ENCODE measurements around the gene FAM120AOS. TPM values are rescaled to one million over a fixed set of nuclear protein-coding genes. Genes with fewer than 3 reads are reported as not detected.

FAM120AOS gene
- total RNA-seq, 1 experiment from 2014 or later, result 31.2 TPM

DNA sequence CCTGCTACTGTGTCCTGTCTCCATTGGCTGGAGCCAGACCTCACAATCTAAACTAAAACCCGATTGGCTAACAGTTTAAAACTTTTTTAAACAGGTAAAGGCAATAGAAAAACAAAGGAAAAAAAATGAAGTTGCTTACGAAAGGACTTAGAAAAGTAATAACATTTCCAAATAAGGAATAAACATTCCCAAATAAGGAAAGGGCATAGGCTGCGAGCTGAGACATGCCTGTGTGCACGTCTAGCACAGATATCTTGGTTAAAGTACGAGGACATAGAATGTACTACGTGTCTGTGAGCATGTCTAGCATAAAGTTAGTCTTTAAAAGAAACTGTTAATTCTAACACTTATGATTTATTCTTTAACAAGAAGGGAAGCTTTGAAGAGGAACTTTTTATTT, 17.2 kb downstream of the FAM120AOS start:
- no peak for DNase-seq (ENCODE audit: low read depth, low spot score)
- Histone ChIP-seq H3K4me3 (replicated peaks in 1 of 2; ENCODE audit: low read depth in 1 of 2, low read length in 2 of 2) (no peak overlapping the region), H2AFZ (ENCODE audit: low read depth, low read length, poor library complexity, severe bottlenecking) (no peak overlapping the region), H3K27ac (ENCODE audit: low read depth, low read length) (no peak overlapping the region), H3K9me3 (ENCODE audit: control insufficient read depth in 1 of 2, insufficient read depth in 1 of 2, low read depth in 1 of 2, low read length in 2 of 2) (no peaks in the 10 kb centered on the region), H3K36me3 (ENCODE audit: control insufficient read depth in 1 of 2, insufficient read depth in 2 of 2, low read length in 2 of 2) (no peaks in the 10 kb centered on the region), H3K27me3 (ENCODE audit: insufficient read depth, low read length) (no peaks in the 10 kb centered on the region), H3K4me1 (ENCODE audit: control insufficient read depth in 1 of 2, insufficient read depth in 2 of 2, low read length in 2 of 2) (no peaks in the 10 kb centered on the region), H3K9ac (ENCODE audit: low read length) (no peak overlapping the region), H4K20me1 (ENCODE audit: insufficient read depth) (no peaks in the 10 kb centered on the region), H3K4me2 (ENCODE audit: low read length) (no peak overlapping the region), H3K9me2 (ENCODE audit: insufficient read depth) (no peaks in the 10 kb centered on the region), H3K79me2 (ENCODE audit: insufficient read depth, low read length) (no peaks in the 10 kb centered on the region)
- TF ChIP-seq POLR2A (IDR thresholded peaks at IDR 0.05; ENCODE audit: borderline replicate concordance, extremely low read depth, insufficient read depth, insufficient read length), result no peak
- TF ChIP-seq TCF7L2 (IDR thresholded peaks at IDR 0.05; ENCODE audit: borderline replicate concordance, extremely low read depth, insufficient read depth, insufficient read length), result no peak
- TF ChIP-seq SP1 (IDR thresholded peaks at IDR 0.05; ENCODE audit: low read depth), result no peak
- TF ChIP-seq, protein P1, sequence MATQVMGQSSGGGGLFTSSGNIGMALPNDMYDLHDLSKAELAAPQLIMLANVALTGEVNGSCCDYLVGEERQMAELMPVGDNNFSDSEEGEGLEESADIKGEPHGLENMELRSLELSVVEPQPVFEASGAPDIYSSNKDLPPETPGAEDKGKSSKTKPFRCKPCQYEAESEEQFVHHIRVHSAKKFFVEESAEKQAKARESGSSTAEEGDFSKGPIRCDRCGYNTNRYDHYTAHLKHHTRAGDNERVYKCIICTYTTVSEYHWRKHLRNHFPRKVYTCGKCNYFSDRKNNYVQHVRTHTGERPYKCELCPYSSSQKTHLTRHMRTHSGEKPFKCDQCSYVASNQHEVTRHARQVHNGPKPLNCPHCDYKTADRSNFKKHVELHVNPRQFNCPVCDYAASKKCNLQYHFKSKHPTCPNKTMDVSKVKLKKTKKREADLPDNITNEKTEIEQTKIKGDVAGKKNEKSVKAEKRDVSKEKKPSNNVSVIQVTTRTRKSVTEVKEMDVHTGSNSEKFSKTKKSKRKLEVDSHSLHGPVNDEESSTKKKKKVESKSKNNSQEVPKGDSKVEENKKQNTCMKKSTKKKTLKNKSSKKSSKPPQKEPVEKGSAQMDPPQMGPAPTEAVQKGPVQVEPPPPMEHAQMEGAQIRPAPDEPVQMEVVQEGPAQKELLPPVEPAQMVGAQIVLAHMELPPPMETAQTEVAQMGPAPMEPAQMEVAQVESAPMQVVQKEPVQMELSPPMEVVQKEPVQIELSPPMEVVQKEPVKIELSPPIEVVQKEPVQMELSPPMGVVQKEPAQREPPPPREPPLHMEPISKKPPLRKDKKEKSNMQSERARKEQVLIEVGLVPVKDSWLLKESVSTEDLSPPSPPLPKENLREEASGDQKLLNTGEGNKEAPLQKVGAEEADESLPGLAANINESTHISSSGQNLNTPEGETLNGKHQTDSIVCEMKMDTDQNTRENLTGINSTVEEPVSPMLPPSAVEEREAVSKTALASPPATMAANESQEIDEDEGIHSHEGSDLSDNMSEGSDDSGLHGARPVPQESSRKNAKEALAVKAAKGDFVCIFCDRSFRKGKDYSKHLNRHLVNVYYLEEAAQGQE (IDR thresholded peaks at IDR 0.05; ENCODE audit: low read depth), result no peak
- no peak for TF ChIP-seq RAD21 (IDR thresholded peaks at IDR 0.05; ENCODE audit: low read depth)
- TF ChIP-seq, protein P2, sequence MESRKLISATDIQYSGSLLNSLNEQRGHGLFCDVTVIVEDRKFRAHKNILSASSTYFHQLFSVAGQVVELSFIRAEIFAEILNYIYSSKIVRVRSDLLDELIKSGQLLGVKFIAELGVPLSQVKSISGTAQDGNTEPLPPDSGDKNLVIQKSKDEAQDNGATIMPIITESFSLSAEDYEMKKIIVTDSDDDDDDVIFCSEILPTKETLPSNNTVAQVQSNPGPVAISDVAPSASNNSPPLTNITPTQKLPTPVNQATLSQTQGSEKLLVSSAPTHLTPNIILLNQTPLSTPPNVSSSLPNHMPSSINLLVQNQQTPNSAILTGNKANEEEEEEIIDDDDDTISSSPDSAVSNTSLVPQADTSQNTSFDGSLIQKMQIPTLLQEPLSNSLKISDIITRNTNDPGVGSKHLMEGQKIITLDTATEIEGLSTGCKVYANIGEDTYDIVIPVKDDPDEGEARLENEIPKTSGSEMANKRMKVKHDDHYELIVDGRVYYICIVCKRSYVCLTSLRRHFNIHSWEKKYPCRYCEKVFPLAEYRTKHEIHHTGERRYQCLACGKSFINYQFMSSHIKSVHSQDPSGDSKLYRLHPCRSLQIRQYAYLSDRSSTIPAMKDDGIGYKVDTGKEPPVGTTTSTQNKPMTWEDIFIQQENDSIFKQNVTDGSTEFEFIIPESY (IDR thresholded peaks at IDR 0.05; ENCODE audit: extremely low read depth, insufficient replicate concordance, low read length), result no peak
- TF ChIP-seq POLR2AphosphoS5 (IDR thresholded peaks at IDR 0.05; ENCODE audit: low read depth, low read length), result no peak
- TF ChIP-seq, protein P3, sequence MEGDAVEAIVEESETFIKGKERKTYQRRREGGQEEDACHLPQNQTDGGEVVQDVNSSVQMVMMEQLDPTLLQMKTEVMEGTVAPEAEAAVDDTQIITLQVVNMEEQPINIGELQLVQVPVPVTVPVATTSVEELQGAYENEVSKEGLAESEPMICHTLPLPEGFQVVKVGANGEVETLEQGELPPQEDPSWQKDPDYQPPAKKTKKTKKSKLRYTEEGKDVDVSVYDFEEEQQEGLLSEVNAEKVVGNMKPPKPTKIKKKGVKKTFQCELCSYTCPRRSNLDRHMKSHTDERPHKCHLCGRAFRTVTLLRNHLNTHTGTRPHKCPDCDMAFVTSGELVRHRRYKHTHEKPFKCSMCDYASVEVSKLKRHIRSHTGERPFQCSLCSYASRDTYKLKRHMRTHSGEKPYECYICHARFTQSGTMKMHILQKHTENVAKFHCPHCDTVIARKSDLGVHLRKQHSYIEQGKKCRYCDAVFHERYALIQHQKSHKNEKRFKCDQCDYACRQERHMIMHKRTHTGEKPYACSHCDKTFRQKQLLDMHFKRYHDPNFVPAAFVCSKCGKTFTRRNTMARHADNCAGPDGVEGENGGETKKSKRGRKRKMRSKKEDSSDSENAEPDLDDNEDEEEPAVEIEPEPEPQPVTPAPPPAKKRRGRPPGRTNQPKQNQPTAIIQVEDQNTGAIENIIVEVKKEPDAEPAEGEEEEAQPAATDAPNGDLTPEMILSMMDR (IDR thresholded peaks at IDR 0.05 in 2 of 3, conservative IDR thresholded peaks at IDR 0.05 in 1 of 3; ENCODE audit: borderline replicate concordance in 1 of 3, insufficient read depth in 1 of 3, low read depth in 2 of 3, low read length in 2 of 3), result no peak
- no peak for TF ChIP-seq EZH2 (IDR thresholded peaks at IDR 0.05)
- CTCF ChIA-PET, result interaction anchor here (1.0 kb wide), 1 partner anchor 8 kb away, joined by 3 read pairs; no protein-coding TSS in a partner anchor
- RAD21 ChIA-PET (ENCODE audit: low non-redundant PET in 1 of 2, low total read pairs in 2 of 2, uncharacterized antibody in 2 of 2, unreplicated experiment in 2 of 2), result no interaction called here
- no TSS peak for BruUV-seq (replicated peaks)
- no peak for ATAC-seq
- POLR2A ChIA-PET, result no interaction called here
- intact Hi-C loops (cut with micrococcal nuclease), result no loop called here

All from HCT116 (cell line).